Hypothalamus (tissue), 51 donors: ENCODE results near the gene CAP2.
"Not testable (repeated sequence)": the region's sequence is repeated elsewhere in the genome, so short reads cannot be mapped to it uniquely, and the experiment has no call there.

ENCODE experiments used
- DNase-seq, 51 donors: peaks; one replicate each; lab custom pipeline; 2025; lab: John Stamatoyannopoulos, UW

The CAP2 gene

GRCh38 chr6:17431581-17431980, 38.2 kb downstream of the CAP2 start:
- no peak for DNase-seq

DNA sequence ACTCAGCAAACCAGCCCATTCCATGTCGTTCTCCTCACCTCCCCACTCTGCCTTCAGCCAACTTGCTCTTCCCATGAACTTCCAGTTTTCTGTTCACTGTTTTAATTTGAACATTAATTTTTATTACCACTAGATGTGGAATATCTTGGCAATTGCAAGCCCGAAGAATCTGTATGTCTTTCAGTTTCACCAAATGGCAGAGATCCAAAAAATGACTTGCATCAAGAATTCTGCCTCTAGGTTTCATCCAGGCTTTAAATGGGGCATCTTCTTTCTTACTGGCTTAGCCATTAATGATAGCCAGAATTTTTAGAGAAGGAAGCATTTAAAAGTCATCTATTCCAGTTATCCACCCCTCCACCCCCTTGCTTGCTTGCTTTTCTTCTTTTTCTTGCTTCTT, 39.0 kb downstream of the CAP2 start:
- DNase-seq = no peak

GRCh38 chr6:17439243-17439993, 46.0 kb downstream of the CAP2 start:
- DNase-seq = no peak

- DNase-seq = not testable (repeated sequence)
Observed at GRCh38 chr6:17440811-17441210, 47.4 kb downstream of the CAP2 start.

- DNase-seq = no peak
Observed at GRCh38 chr6:17442196-17442595, 48.8 kb downstream of the CAP2 start.

DNA sequence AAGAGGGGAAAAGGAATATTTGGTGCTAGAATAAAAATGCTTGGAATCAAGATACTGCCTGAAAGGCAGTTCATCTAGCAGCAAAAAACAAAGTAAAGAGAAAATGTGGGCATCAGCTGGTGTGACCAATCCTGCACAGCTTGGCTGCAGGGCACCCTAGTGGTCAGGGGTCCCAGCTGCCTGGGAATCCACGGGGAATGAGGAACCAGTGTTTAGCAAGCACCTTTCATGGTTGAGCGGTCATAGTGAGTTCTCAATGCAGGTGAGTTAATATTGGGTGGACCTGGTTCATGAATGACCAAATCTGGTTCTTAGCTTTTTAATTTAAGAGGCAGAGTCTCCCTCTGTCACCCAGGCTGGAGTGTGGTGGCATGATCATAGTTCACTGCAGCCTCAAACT, 53.3 kb downstream of the CAP2 start:
- DNase-seq = no peak

- no peak for DNase-seq
Observed at GRCh38 chr6:17448165-17448564, 54.8 kb downstream of the CAP2 start.

DNA sequence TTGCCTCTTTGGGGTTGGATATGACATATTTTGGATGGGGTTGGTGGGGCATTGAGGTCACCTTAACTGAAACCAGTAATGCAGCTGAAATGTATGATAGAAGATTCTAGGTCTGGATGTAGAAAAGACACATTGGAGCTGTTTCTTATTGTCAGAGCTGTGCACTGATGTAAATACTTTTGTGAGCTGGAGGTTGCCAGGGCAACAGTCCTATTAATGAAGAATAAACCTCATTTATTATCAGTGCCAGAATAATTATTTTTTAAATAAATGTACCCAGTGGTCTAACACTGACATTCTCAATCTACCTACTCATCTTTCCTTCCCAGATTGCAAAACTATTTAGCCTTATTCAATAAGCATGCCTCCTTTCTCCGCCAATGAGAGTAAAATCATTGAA, 57.0 kb downstream of the CAP2 start:
- no peak for DNase-seq

DNA sequence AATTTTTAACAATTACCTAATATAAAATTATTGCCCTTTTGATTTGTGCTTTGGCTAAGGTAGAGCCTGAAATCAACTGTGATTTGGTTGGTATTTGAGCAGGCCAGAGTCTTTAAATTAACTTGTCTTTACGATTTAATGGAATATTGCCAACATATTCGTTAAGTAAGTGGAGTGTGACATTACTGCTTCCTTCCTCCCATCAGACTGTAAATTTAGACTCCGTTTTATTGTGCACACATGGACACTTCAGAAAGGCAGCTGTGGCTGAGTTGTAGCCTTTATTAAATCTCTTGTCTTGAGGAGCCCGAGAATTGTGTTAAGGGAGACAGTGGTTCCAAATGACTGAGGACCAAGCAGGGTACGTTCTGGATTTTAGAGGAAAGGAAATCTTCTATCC, 57.4 kb downstream of the CAP2 start:
- DNase-seq = no peak

GRCh38 chr6:17452096-17452495, 58.7 kb downstream of the CAP2 start:
- no peak for DNase-seq

GRCh38 chr6:17454316-17455005, 61.1 kb downstream of the CAP2 start:
- no peak for DNase-seq

DNA sequence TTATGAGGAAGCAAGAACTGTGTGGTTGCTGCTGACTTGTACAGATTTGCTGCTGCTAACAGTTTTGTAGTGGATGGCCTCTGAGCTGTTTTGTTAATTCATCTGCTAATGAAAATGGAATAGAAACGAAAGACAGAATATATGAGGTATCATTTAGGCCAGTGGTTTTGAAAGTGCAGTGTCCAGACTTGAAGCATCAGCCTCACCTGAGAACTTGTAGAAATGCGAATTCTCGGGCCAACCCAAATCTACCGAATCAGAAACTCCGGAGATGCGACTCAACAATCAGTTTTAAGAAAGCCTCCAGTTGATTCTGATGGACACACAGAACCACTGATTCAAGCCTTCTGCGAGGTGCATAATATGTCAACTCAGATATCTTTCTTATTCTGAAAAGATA, 62.5 kb downstream of the CAP2 start:
- no peak for DNase-seq

GRCh38 chr6:17456711-17457110, 63.3 kb downstream of the CAP2 start:
- DNase-seq = no peak

DNA sequence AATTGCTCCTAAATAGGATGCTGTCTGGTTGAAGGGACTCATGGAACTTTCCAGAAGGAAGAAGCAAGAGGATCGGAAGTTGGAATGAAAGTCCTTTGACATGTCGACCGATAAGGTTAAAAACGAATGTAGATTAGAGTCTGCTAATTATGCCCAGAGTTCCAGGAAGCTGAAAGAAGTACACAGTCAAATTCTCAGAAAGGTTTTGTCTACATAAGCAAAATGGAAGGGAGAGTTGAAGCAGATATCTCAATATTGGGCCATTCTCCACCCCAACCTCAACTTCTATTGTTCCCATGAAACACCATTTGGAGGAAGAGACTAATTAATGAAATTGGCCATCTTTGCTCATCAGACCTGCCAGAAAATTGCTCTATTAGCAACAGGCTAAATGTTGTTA, 64.0 kb downstream of the CAP2 start:
- no peak for DNase-seq

DNA sequence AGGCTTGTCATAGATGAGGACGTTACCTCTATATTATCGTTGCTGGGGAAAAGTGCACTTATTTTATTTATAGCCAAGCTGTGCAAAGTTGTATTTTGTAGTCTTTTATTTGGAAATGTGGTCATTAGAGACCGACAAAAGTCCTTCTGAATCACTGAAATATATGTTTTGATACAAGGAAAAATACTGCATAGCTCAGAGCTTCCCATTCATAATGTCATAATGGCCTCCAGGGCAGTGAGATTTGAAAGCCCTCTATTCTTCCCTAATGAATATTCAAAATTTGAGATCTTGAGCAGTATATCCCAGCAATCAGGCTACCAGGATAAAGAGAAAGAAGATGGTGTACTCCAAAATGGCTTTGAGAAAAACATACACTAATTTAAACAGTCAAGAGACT, 64.6 kb downstream of the CAP2 start:
- DNase-seq = no peak

DNA sequence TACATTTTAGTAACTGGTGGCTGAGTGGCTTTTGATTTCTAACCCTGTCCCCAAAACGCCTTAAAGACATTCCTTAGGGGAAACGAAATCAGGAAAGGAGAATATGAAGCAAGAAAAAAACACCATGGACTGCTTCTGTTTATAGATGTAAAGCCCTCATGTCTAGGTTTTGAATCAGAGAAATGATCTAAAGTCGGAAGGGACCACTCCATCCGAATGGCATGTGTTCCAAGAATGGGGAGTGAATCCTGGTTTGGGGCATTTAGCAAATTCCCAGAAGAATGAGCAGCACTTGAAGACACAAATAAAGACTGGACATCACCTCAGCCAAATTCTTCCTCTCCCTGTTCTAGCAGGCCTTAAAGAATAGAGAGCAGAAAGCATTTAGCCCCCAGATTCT, 65.6 kb downstream of the CAP2 start:
- no peak for DNase-seq

GRCh38 chr6:17460862-17461261, 67.5 kb downstream of the CAP2 start:
- no peak for DNase-seq

- DNase-seq = no peak
Observed at GRCh38 chr6:17466147-17466546, 72.8 kb downstream of the CAP2 start.

DNA sequence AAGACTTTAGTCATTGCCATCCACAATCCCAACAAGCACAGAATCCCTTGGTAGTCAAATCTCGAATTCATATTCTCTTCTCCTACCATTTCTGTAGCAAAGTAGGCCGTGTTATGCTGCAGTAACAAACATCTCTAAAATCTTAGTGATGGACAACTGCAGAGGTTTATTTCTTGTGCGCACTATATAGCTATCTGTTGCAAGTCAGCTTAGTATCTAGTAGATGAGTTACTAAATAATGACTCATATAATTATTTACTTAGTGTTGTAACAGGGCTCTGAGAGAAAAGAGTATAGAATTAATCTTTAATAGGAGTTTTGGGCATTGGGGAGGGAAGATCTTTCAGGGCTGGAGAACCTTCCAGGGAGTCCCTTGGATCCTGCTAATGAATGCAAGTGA, 73.3 kb downstream of the CAP2 start:
- DNase-seq = no peak

DNA sequence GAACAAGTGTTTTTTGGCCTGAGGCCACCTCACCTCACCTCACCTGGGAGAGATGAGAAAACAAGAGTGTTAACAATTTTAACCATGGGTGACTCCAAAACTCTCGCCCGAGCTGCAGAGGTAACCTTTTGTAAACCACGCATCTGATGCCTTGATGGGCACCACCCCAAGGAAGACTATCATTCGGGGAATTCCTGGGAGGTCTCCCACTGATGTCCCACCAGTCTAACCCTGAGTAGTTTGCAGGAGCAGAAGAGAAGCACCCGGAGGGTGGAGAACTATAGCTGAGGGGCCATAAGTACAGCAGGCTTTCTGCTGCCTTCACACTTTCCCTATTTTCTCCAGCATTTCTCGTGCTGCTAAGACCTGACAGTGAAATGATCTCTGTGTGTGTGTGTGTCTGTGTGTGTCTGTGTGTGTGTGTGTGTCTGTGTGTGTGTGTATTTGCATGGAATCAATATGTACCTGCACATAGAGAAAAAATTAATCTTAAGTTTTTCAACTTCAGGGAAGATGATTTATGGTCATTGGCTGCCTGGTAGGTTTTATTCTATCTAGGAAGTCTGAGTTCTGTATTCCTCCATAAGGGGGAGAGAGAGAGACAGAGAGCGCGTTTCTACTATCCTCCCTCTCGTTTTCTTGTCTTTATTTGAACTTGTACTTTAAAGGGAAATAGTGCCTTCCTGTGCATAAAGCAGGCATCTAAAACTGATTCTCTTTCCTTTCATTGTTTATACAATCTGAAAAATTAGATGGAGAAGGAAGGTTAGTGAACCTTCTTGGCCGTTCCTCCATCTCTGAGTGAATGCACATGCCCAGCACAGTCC, 75.8 kb downstream of the CAP2 start:
- DNase-seq = no peak

GRCh38 chr6:17470202-17470937, 77.0 kb downstream of the CAP2 start:
- no peak for DNase-seq
